RPMI8226 (cell line): ENCODE data around the gene TIFAB.
A peak's percentile ranks its signal among the peaks of the same experiment; 100 is the strongest.
"Not testable (repeated sequence)": the region's sequence is repeated elsewhere in the genome, so short reads cannot be mapped to it uniquely, and the experiment has no call there.

ENCODE experiments used
- DNase-seq: peaks from one replicate; pipeline ENCODE4 v3.0.0-alpha.2; 2015

Gene TIFAB, protein sequence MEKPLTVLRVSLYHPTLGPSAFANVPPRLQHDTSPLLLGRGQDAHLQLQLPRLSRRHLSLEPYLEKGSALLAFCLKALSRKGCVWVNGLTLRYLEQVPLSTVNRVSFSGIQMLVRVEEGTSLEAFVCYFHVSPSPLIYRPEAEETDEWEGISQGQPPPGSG

DNA sequence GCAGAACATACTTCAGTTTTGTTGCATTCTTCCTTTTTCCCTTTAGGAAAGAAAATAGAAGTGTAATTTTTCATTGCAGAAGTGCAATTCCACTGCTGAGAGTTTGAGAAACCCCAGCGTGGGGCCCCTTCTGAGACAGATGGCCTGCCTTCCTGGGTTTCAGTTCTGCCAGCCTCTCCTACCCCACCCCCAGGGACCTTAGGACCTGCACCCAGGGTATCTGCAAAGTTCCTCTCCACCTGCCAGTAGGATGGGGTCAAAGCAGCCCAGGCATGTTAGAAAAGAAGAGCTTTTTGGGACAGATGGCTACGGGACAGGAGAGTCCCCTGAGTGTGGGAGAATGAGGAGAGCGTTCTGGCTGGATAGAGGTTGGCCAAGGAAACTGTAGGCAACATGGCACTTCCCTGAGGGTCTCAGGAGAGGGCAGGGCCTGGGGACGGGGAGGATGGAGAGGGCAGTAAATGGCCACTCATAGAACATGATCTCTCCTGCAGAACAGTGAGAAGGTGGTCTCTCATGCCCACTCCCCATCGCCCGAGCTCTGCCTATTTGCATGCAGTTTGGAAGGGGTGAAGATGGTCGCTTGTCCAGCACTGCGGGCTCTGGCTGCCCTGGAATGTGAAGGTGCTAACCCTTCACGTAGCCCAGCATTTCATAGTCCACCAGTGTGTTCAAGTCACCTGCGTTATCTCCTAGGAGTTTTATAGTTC lies at the start of gene TIFAB:
TIFAB (minus strand) TSS at position 31 of the 710 bp plus-strand sequence. CDS start 2,412 bp downstream, outside the sequence.
- peak; percentile 23 for DNase-seq

DNA sequence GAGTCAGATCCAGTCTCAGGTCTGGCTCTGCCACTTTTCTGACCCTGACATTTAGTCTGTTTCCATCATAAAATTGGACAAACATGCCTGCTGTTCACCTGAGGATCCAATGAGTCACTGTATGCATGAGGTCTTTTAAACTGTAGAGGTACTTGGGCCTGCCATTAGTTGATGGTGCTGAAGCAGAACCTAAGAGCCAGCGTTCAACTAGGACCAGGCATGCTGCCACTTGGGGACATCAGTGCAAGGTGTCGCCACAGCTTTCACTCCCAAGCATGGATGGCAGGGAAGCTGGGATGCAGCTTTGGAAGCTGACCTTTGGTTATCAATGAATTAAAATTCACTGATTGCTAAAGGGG lies 46.5 kb upstream of the TIFAB start:
- DNase-seq = no peak

DNA sequence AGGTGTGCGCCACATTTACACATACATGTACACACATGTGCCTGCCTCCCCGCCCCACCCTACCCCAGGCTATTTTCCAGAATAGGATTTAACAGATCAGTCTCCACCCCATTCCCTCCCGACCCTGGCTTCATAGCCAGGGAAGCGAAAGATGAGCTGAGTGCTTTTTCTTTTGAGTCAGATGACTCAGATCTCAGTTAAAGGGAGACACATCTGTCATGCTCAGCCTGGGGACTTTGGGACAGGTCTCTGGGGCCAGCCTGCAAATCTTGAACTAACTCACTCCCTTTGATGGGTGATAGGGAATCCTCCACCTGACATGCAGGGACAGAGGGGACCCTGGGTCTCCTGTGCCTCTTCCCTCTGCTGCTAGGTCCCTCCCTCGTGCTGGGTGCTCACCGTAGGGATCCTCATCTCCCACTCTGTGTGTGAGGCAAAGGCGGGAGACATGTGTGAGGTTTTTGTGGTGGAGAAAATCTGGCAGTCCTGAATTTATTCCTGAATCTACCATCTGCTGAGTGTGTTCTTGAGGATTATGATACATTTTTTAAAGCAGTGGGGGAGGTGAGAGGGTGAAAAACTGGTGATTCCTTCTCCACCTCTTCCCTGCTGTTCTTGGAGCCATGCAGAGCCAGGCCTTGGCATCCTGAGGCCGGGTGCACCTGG lies 46.0 kb upstream of the TIFAB start:
- DNase-seq = no peak

DNA sequence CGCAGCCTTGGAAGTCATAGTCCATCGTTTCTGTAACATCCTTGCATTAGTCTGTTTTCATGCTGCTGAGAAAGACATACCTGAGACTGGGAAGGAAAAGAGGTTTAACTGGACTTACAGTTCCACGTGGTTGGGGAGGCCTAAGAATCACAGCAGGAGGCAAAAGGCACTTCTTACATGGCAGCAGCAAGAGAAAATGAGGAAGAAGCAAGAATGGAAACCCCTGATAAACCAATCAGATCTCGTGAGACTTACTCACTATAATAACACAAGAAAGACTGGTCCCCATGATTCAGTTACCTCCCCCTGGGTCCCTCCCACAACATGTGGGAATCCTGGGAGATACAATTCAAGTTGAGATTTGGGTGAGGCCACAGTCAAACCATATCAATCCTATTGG lies 43.4 kb upstream of the TIFAB start:
- not testable (repeated sequence) for DNase-seq

DNA sequence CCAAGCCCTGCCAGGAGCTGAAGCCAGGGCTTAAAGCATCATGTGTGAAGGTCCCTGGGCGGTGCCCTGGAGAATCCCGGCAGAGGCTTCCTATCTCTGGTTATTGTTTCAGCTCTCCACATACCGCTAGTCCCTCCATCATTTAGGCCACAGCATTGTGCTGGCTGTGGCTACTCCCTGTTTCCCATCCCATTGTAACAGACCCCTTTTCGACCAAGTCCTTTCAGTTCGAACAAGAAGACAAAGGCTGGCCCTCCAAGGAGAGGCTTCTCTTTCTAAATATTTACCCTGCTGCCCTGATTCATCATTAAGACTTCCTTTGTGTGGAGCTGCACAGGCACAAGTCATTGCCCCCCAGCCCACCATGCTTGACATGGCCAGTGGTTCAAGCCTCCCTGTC lies 42.0 kb upstream of the TIFAB start:
- no peak for DNase-seq

DNA sequence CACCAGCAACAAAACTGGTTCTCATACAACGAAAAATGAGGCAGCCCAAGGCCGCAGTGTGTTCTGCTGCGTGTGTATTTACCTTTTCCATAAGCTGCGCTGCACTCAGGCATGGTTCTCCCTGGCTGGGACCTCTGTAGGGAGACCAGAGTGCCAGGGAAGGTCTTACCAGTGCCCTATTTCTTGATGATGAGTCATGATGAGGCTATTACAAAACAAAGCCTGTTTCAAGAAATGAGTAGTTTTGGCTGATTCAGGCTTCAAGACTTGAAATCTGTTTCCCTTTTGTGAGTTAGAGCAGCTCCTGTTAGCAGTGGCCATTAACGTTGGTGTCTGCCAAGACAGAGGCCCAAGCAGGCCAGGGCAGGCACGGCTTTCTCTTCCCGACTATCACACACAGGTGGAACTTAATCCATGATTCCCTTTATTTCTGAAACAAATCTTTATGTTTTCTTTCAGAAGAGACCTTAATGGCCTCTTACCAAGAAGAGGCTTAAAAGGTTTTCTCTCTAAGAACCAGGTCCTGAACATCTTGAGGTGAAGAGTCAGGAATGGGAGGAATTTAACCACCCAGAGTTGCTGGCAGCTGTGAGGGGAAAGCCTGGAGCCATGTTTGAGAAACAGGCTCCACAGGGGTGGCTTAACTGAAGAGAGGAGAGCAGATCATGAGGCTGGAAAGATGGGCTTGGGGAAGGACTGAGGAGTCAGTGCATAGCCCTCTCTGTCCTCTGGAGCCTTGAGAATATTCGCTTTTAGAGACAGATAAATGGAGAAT lies 41.4 kb upstream of the TIFAB start:
- no peak for DNase-seq

DNA sequence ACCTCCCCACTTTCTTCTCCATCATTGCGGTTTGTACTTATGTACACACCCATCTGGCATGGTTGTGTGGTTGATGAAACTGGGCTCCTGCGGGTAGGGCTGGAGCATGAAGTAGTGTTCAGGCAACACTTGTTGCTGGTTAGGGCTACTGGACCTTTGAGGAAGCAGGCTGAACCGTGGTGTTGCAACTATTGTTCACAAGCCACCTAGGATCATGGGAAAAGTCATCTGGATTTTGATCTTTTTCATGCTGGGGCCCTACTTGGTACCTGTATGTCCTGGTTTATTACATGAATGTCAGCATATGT lies 40.1 kb upstream of the TIFAB start:
- no peak for DNase-seq

DNA sequence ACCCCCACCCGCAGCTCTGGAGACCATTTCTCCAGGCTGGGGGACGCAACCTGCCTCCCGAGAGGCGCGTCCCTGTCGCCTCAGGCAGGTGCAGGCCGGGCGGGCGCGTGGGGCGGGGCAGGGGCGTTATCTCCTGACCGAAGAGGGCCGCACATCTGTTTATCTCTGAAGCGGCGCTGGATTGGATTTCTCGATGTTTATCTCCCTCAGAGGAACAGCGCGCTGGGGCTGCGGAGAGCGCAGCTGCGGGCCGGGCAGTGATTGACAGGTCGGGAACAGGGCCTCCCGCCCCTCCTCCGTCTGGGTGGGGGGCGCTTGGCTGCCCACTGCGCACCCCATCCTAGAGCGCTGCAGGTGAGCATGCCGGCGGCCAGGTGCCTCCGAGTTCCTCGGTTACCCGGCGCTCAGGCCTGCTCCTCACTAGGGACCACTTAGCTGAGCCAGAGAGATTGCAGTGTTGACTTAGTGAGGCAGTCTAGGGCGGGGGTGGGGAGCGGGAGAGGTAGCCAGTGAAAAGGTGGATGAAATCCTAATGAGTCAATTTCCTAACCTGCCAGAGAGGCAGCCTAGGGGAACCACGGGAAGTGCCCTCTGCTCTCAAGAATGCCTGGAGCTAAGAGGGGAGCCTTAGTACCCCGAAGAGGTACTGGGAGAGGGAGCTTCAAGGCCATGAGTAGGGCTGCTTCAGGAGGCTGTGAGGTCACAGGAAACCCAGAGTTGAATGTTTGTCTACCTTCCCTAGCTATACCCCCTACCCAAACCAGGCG lies 39.6 kb upstream of the TIFAB start:
- no peak for DNase-seq

DNA sequence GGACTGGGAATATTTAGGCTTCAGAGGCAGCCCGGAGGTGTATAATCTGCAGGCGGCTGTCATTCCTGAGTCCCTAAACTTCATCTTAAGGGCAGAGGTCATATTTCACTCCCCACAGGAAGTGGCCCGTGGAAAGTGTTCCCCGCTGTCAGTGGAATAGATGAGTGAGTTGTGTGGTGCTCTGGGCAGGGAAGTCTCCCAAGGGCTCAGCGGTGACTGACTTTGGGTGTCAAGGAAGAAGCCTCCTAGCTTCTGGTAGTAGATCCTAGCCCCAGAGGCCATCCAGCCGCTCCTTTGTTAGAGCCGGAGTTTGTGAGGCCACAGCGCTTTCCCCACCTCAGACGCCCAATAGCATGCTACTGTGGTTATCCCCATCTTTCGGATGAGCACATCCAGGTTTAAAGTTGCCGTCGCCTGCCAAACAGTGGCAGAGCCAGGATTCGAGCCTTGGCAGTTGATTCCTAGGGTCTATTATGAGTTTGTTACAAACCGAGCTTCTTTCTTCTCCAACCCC lies 38.9 kb upstream of the TIFAB start:
- DNase-seq = no peak

DNA sequence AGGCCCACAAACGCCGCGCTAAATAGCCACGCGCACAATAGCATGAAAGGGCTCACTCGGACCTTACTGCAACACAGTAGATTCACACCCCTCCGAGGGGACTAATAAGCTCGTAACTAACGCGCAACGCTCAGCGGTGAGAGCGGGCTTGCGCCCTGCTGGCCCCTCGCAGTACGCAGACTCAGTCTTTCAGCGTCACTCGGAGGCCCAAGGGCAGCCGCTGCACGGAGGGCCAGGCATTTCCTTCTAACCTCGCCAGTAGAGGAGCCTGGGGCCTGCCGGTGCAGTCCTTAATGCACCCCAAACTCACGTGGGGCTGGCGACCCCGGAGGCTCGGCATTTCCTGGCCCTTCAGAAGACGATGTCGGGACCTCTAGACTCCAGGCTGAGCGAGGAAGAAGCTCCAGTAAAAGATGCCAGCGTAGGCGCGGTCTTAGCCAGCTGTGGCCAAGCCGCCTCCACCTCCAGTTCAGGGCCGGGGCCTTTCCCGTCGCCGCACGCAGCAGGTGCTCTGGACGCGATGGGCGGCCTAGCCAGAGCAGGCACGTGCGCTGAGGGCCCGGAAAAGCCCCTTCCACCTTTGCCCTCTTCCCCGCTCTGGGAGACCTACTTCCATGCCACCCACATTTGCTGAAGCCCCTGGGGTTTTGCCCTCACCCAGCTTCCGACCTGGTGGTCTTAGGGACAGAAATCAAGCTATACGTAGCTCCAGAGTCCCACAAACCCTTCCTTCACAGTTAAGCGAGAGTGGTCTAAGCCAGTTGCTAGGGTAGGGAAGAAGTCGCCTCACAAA lies 38.3 kb upstream of the TIFAB start:
- DNase-seq = no peak

DNA sequence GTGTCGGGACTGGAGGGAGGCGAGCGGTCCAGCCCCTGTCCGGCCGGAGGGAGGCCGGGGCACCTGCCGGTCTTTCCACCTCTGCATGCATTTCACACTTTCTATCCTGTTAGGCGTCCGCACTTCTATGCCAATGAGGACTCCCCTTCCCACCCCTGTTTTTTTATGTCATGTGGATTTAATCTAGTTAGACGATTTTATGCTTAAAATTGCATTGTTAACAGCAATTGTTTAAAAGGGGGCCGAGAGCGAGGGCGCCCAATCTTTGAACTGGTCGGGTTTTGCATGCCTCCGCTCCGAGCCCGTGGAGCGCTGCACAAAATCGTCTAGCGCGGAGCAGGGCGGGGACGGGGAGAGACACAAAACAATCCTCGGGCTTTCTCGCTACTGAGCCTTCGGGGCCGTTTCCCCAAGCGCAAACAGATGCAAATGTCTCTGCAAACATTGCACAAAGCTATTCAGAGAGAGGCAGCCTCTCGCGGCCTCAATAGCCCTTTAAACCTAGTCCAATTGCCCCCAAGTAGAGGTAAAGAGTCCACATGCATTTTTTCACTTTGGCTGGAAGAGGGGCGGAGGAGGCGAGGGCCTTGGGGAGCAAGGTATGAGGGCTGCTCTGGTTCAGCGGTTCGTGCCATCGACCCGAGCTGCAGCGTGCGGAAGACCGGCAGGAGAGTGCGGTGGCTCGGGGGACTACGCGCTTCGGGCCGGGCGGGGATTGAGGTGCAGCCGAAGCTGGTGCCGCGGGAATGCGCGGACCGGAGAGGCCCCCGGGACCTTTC lies 37.5 kb upstream of the TIFAB start:
- DNase-seq = no peak

DNA sequence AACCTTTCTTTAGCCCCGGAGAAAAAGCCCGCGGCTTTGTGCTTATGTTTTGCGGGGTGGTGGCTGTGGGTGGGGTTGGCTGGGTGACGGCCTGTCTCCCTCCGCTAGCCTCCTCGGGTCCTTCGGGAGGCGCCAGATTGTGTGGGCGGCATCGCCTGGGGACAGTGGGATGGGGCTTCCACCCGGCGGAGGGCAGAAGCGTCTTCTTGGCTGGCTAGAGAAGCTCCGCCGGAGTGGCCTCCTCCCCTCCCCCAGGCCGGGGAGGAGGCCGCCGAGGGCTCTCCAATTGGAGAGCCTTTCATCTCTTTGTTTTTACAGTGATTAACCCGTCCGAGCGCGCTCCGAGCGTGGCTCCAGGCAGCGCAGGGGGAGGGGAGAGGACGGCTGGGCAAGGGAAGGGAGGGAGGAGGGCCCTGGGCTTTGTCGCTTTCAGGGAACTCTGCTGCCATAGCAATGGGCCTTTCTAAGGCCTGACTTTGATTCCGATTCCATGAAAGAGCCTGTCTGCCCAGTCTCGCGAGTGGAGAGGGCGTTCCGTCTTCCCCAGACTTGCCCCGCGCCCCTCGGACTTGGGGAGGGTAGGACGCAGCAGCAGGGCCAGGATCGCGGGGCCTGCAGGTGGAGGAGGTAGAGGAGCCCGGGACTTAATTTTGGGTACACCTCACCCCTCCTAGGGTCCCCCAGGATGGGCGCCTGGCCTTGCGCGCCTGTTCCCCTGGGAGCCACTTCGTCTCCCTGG lies 36.7 kb upstream of the TIFAB start:
- no peak for DNase-seq

DNA sequence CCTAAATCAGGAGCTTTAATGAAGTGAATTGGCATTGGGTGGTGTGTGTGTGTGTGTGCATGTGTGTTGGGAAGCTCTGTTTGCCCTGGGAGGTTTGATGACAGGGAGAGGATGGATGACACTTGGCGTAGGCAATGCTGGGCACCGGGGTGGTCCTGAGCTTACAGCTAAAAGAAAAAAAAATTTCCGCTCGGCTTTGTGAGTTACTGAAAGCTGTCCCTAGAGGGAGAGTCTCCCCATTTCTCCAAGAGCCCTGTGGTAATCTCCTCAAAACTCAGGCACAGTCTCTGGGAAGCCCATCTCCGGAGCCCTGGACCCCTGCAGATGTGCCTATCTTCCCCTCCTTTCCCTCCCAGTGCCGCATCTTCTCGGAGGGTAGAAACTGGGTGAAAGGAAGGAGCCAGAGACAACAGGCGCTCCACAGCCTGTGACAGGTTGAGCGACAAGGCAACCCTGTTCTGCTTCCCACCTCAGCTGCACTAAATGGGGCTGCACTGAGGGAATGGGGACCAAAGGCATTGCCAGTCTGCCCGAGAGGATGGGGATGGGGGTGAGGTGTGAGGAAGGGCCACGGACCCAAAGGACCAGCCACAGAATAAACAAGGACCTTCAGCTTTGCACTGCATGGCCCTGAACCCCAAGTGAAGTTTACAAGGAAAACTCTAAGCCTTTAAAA lies 35.8 kb upstream of the TIFAB start:
- no peak for DNase-seq

DNA sequence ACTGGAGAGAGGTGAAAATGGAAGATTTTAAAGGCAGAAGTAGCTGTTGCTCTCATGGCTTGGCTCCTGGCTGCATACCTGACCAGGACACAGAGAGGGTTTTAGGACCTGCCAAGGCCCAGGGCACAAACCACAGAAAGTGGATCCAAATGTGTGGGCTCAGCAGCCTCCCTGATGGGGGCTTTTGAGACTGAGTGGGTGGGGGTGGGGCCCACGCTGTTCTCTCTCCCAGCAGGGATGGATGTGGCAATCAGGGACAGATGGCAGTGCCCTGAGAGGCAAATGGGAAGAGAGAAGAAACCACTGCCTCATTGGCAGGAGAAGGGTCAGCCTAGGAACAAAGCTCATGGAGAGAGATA lies 34.9 kb upstream of the TIFAB start:
- DNase-seq = no peak

DNA sequence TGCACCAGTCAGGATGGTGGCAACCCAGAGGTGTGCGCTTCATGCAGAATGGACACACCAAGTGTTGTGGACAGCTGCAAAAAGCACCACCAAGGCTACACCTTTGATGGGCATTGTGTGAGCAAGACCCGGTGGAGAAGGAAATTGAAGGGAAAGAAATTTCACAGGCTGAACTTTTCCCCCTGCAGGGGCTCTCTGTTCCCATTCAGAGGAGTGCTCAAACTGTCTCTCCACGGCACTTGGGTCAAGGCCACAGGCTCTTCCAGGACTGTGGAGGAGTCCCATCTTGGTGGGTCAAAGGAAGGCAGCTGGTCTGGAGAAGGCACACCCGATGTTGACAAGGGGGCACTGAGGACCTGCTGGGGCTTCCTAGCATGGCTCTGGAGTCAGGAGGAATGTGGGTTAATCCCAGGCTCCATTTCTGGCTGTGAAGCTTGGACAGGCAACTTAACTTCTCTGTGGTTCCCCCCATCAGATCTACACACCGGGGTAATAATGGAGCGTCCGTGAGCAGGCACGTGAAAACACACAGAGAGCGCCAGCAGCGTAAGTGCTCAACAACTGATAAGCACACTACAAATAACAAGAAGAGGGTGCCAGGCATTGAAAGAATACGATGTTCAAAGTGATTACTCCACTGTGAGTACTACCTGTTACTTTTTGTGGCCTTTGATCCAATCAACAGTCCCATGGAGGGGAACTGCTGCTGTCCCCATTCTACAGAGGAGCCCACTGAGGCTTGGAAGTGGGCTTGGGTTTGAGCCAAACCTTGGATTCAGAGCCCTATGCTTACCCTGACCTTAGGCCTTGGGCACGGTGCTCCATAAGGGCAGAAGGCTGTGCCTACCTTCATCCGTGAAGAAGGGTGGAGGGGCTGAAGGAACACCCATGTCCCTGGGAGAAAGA lies 34.2 kb upstream of the TIFAB start:
- DNase-seq = no peak

DNA sequence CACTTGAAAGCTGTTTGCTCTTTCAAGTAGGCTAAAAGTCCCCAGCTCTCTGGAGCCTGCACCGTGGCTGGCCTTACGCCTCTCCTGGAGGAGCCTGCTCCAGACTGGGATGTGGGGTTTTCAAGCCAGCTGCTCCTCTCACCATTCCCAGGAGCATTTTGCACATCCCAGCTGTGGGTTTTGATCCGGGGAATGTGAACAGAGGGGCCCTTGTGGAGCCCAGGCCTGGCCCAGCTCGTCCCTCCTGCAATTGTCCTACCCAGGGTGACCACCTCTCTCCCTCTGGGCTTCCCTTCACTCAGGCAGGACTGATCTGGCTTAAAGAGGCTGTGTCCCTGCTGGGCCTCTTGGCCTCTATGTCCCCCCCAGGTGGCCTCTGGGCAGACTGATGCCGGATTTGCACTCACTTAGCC lies 32.5 kb upstream of the TIFAB start:
- DNase-seq = no peak

DNA sequence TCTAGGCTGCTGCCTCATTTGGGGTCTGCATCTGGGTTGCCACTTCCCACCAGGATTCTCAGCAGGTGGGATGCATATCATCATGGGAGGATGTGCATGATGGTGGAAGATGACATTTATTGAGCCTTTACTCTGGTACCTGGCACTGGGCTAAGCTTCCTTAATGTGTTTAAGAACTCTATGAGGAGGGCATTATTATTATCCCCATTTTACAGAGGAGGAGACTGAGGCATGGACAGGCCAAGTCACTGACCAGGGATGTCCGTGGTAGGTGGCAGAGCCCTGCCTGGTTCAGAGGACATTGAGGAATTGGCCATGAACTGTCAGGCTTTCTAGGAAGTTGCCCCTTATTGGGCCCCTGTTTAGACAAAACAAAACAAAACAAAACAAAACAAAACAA lies 31.1 kb upstream of the TIFAB start:
- DNase-seq = no peak

DNA sequence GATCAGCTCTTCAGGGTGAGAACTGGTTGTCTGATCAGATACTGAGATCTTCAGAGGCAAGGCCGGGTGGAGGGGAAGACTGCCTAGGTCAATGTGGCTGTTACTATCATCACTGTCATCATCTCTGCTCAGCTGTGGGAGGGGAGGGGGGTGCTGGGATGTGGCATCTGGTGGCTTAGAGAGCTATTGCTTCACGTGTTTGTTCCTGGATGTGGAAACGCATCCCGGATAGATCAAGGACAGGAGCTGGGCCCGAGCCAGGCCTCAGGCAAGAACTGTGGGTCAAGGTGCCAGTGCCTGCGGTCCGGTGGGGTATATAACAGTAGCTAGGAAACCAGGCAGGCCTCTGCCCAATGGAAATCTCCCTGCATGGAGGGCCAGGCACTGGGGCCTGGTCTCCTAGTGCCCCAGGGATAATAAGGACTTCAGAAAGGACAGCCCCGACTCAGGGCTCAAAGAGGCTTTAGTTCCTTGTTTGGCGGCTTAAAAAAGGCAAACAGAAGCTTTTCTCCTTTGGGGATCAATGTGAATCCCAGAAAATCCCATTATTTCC lies 30.3 kb upstream of the TIFAB start:
- DNase-seq = no peak

DNA sequence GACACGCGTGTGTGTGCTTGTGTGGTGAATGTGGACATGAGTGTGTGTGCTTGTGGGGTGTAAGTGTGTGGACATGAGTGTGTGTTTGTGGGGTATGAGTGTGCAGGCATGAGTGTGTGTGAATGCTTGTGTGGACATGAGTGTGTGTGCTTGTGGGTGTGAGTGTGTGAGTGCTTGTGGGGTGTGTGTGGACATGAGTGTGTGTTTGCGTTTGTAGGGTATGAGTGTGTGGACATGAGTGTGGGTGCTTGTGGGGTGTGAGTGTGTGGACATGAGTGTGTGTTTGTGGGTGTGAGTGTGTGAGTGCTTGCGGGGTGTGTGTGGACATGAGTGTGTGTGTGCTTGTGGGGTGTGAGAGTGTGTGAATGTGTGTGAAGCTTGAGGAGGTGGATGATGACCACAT lies 29.8 kb upstream of the TIFAB start:
- DNase-seq = no peak
